SK-N-SH (cell line): Measurements from ENCODE around the gene BRD1. TPM values are rescaled to one million over a fixed set of nuclear protein-coding genes. Genes with fewer than 3 reads are reported as not detected.

ENCODE experiments used
- CTCF ChIA-PET: fragments of 300-600, 350-600 bp; formaldehyde crosslinking; extraction: SDS; loops from one replicate; lab custom pipeline; 2021; lab: Yijun Ruan, JAX
- POLR2A ChIA-PET: fragments of 350-600 bp; sonication (Branson Sonifier 250); formaldehyde crosslinking; extraction: SDS; loops from one replicate; lab custom pipeline; 2020; ENCODE audit warnings: antibody characterized with exemption, inconsistent platforms; lab: Yijun Ruan, JAX
- DNase-seq: peaks from one replicate; pipeline ENCODE4 v3.0.0; 2012
- H2AFZ ChIP-seq: fragments of 200-600 bp; sonication (generic); 2 replicates; pipeline ENCODE4 v1.8.1; 2016; ENCODE audit warnings: antibody characterized with exemption, mild to moderate bottlenecking, low read depth
- H3F3A ChIP-seq: fragments of 200-600 bp; sonication (generic); replicated peaks from 2 replicates; pipeline ENCODE3; 2016; ENCODE audit warnings: antibody characterized with exemption, mild to moderate bottlenecking; ENCODE audit not compliant: insufficient read depth
- H3K27ac ChIP-seq, 2 experiments: fragments of 200-500 bp in 1 of 2; fragments of 200-600 bp in 1 of 2; sonication (Bioruptor generic) in 1 of 2; sonication (generic), shearing (Covaris generic) in 1 of 2; 2 replicates each; pipeline versions ENCODE4 v1.5.1 to v1.6.1; 2014 to 2016; ENCODE audit warnings: low read depth in 2 of 2, inconsistent platforms in 1 of 2, low read length in 1 of 2, mild to moderate bottlenecking in 1 of 2, mixed read lengths in 1 of 2
- H3K27me3 ChIP-seq: fragments of 200-600 bp; sonication (generic), shearing (Covaris generic); 2 replicates; pipeline ENCODE4 v1.6.1; 2016; ENCODE audit warnings: mixed run types; ENCODE audit not compliant: insufficient read depth
- H3K36me3 ChIP-seq, 2 experiments: fragments of 200-500 bp in 1 of 2; fragments of 200-600 bp in 1 of 2; sonication (Bioruptor generic) in 1 of 2; sonication (generic) in 1 of 2; replicated peaks in 1 of 2; 2 replicates each; pipeline versions ENCODE3 to v1.5.1; 2014 to 2016; ENCODE audit warnings: low read length in 1 of 2, mild to moderate bottlenecking in 1 of 2; ENCODE audit not compliant: insufficient read depth in 2 of 2, control insufficient read depth in 1 of 2
- H3K4me1 ChIP-seq, 2 experiments: fragments of 200-500 bp in 1 of 2; fragments of 200-600 bp in 1 of 2; sonication (Bioruptor generic) in 1 of 2; sonication (generic), shearing (Covaris generic) in 1 of 2; 2 replicates each; pipeline versions ENCODE4 v1.5.1 to v1.6.1; 2014 to 2016; ENCODE audit warnings: low read depth in 1 of 2, low read length in 1 of 2, mixed run types in 1 of 2; ENCODE audit not compliant: insufficient read depth in 2 of 2, control insufficient read depth in 1 of 2
- H3K4me2 ChIP-seq: fragments of 200-600 bp; sonication (generic), shearing (Covaris generic); 2 replicates; pipeline ENCODE4 v1.6.1; 2017; ENCODE audit warnings: mixed run types
- H3K4me3 ChIP-seq, 2 experiments: fragments of 200-500 bp in 1 of 2; fragments of 200-600 bp in 1 of 2; sonication (Bioruptor generic) in 1 of 2; sonication (generic), shearing (Covaris generic) in 1 of 2; 2 replicates each; pipeline versions ENCODE4 v1.5.1 to v1.8.1; 2014 to 2016; ENCODE audit warnings: low read depth in 2 of 2, inconsistent platforms in 1 of 2, low read length in 1 of 2, mild to moderate bottlenecking in 1 of 2, mixed read lengths in 1 of 2, moderate library complexity in 1 of 2
- H3K79me2 ChIP-seq: fragments of 200-600 bp; sonication (generic); 2 replicates; pipeline ENCODE4 v1.8.1; 2017; ENCODE audit warnings: mild to moderate bottlenecking; ENCODE audit not compliant: insufficient read depth
- H3K9ac ChIP-seq: fragments of 200-600 bp; sonication (generic); 2 replicates; pipeline ENCODE4 v1.6.1; 2017; ENCODE audit warnings: mixed run types
- H3K9me2 ChIP-seq: fragments of 200-600 bp; sonication (generic); 2 replicates; pipeline ENCODE4 v1.6.1; 2017; ENCODE audit warnings: mixed run types
- H3K9me3 ChIP-seq: fragments of 200-600 bp; sonication (generic); 2 replicates; pipeline ENCODE4 v1.6.1; 2017; ENCODE audit warnings: mixed run types, mild to moderate bottlenecking, moderate library complexity
- H4K20me1 ChIP-seq: fragments of 200-600 bp; sonication (generic); 2 replicates; pipeline ENCODE4 v1.6.1; 2017; ENCODE audit warnings: mild to moderate bottlenecking, mixed run types; ENCODE audit not compliant: insufficient read depth
- EP300 ChIP-seq, 2 experiments: IDR thresholded peaks; 2 replicates each; pipeline versions ENCODE4 v1.4.0 to v1.6.1; 2012; ENCODE audit warnings: borderline replicate concordance in 1 of 2, low read depth in 1 of 2, low read length in 1 of 2
- EZH2phosphoT487 ChIP-seq: fragments of 200-600 bp; sonication (generic); IDR thresholded peaks from 2 replicates; pipeline ENCODE4 v1.6.1; 2017; ENCODE audit warnings: low read depth, mixed run types, mild to moderate bottlenecking, antibody characterized with exemption, moderate library complexity, borderline replicate concordance
- FOXJ3 ChIP-seq: sonication (generic); formaldehyde crosslinking; IDR thresholded peaks from 2 replicates; pipeline ENCODE4 v1.5.1; 2020; ENCODE audit warnings: mild to moderate bottlenecking, missing genetic modification reagents
- FOXM1 ChIP-seq: IDR thresholded peaks from 2 replicates; pipeline ENCODE4 v1.4.0; 2012; ENCODE audit warnings: low read depth, mild to moderate bottlenecking
- GATA2 ChIP-seq: sonication (generic); formaldehyde crosslinking; IDR thresholded peaks from 2 replicates; pipeline ENCODE4 v1.5.0; 2020; ENCODE audit warnings: mild to moderate bottlenecking, missing genetic modification reagents
- JUND ChIP-seq: IDR thresholded peaks from 2 replicates; pipeline ENCODE4 v1.4.0; 2012
- MXI1 ChIP-seq: IDR thresholded peaks from 2 replicates; pipeline ENCODE4 v1.6.1; 2012; ENCODE audit warnings: mild to moderate bottlenecking, low read depth, low read length, improper control_type of control experiment
- POLR2AphosphoS5 ChIP-seq: IDR thresholded peaks from 2 replicates; pipeline ENCODE4 v1.6.1; 2012; ENCODE audit warnings: low read depth, low read length
- RAD21 ChIP-seq: IDR thresholded peaks from 2 replicates; pipeline ENCODE4 v1.6.1; 2012; ENCODE audit warnings: mild to moderate bottlenecking, low read length
- RCOR1 ChIP-seq: fragments of 150-350 bp; IDR thresholded peaks from 2 replicates; pipeline ENCODE4 v1.6.1; 2017; ENCODE audit warnings: antibody characterized with exemption, low read length
- RXRA ChIP-seq: IDR thresholded peaks from 2 replicates; pipeline ENCODE4 v1.4.0; 2012; ENCODE audit warnings: low read depth, mild to moderate bottlenecking, borderline replicate concordance
- SMC3 ChIP-seq: IDR thresholded peaks from 2 replicates; pipeline ENCODE4 v1.6.1; 2012; ENCODE audit warnings: low read depth, low read length, improper control_type of control experiment
- TCF12 ChIP-seq: IDR thresholded peaks from 2 replicates; pipeline ENCODE4 v1.4.0; 2012
- TEAD4 ChIP-seq: IDR thresholded peaks from 2 replicates; pipeline ENCODE4 v1.4.0; 2012; ENCODE audit warnings: mild to moderate bottlenecking, borderline replicate concordance; ENCODE audit not compliant: insufficient read depth
- WGBS: methylation state at CpG from one replicate; pipeline ENCODE4 v1.1.6; 2017; ENCODE audit warnings: low lambda C conversion rate; 5-methylcytosine and 5-hydroxymethylcytosine counted together
- polyA plus RNA-seq, 3 experiments: library from polyadenylated mRNA; depleted of rRNA; stranded (reverse); fragments of >200 nt; gene quantifications; 2 replicates each; pipeline ENCODE4 v1.2.3, GENCODE V29; 2012
- TF ChIP-seq, protein P1 (sequence below): fragments of 150-350 bp; IDR thresholded peaks from 2 replicates; pipeline ENCODE4 v1.6.1; 2016; ENCODE audit warnings: mild to moderate bottlenecking, low read depth, low read length
- TF ChIP-seq, protein P2 (sequence below): fragments of 200-600 bp; sonication (generic); IDR thresholded peaks from 2 replicates; pipeline ENCODE4 v1.6.1; 2017; ENCODE audit warnings: antibody characterized with exemption, mild to moderate bottlenecking, moderate library complexity
- TF ChIP-seq, protein P3 (sequence below): IDR thresholded peaks from 2 replicates; pipeline ENCODE4 v1.4.0; 2012; ENCODE audit warnings: low read depth
- TF ChIP-seq, protein P4 (sequence below): fragments of 150-350 bp; IDR thresholded peaks from 2 replicates; pipeline ENCODE4 v1.6.1; 2017; ENCODE audit warnings: antibody characterized with exemption, low read length, low read depth, borderline replicate concordance
- TF ChIP-seq, protein P5 (sequence below): IDR thresholded peaks from 2 replicates; pipeline ENCODE4 v1.4.0; 2012; ENCODE audit warnings: low read depth, borderline replicate concordance

Gene BRD1
- polyA plus RNA-seq, 1 of the 3 experiments (the other 2 are of a cell fraction) = 10.3 TPM

DNA sequence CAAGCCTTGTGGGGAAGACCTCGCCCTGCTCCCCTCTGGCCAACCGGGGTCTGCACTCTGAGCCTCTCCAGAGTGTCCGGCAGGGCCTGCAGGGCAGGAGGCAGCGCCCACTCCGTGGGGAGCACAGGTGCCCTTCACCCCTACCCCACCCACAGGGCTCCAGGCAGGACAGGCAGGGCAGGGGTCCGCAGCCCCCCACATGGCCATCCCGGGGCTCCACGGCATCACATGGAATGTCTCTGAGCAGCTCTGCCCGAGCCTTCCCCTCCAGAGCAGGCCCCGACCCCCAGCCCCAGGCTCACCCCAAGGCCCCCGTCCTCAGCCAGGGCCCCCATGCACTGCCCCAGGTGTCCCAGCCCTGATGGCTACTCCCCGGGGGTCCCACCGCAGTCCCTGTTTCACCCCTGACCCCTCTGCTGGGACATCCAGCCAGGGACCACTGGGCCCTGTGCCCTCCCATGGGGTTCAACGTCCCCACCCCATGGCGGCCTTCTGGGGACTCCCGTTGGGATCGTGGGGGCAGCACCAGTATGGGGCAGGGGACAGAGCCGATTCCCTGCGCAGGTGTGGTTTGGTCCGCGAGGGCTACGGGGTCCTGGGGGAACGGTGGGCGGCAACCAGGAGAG, 77.7 kb downstream of the BRD1 start:
- WGBS = 55% methylated on average over 14 of the region's 24 CpGs
- peaks cover 6% of the 10 kb centered on the region; the same call in 1 of the 2 replicates for H3K9me3 ChIP-seq
- CTCF ChIA-PET = interaction anchor here (1.5 kb wide), 1 partner anchor 17 kb away, joined by 3 read pairs; no protein-coding TSS in a partner anchor
- H3K9me2 ChIP-seq = no peaks in the 10 kb centered on the region
- no peaks in the 10 kb centered on the region for H3K36me3 ChIP-seq
- peak; percentile 28 for DNase-seq
- no peaks in the 10 kb centered on the region for H3K79me2 ChIP-seq
- H4K20me1 ChIP-seq = no peaks in the 10 kb centered on the region
- H3K4me3 ChIP-seq = no peak overlapping the region
- H2AFZ ChIP-seq = no peak overlapping the region
- TF ChIP-seq, protein P1, sequence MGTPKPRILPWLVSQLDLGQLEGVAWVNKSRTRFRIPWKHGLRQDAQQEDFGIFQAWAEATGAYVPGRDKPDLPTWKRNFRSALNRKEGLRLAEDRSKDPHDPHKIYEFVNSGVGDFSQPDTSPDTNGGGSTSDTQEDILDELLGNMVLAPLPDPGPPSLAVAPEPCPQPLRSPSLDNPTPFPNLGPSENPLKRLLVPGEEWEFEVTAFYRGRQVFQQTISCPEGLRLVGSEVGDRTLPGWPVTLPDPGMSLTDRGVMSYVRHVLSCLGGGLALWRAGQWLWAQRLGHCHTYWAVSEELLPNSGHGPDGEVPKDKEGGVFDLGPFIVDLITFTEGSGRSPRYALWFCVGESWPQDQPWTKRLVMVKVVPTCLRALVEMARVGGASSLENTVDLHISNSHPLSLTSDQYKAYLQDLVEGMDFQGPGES = no peak
- TF ChIP-seq FOXM1 = no peak
- TF ChIP-seq, all 33 proteins: peak for 0
- Histone ChIP-seq H3K4me1 (peaks cover 0 to 28% of the 10 kb centered on the region in 2 experiments; a peak in 1 of 4 replicates), H3K9ac (no peak overlapping the region), H3K27me3 (no peaks in the 10 kb centered on the region), H3K27ac (no peak overlapping the region), H3F3A (no peaks in the 10 kb centered on the region), H3K4me2 (no peak overlapping the region)
- POLR2A ChIA-PET = no interaction called here

DNA sequence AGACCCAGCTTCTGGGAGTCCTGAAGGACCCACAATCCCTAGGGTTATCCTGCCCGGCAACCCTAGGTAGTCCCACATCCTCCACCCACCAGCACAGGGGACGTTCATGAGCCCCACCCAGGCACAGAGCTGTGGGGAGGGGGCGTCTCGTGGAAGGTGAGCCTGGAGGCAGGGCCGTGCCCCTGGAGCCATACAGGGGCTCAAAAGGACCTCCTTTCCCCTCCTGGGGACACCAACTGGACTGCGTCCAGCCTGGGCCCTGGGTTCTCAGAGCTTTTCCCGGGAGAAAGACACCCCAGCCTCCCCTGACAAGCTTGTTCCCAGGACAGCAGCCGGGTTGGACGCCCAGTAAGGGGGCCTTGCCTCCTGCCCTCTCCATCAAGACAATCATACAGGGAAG, 78.4 kb downstream of the BRD1 start:
- H3K79me2 ChIP-seq = no peaks in the 10 kb centered on the region
- H3K27me3 ChIP-seq = no peaks in the 10 kb centered on the region
- peaks cover 6% of the 10 kb centered on the region; the same call in 1 of the 2 replicates for H3K9me3 ChIP-seq
- peaks cover 0 to 21% of the 10 kb centered on the region in 2 experiments; a peak in 1 of 4 replicates for H3K4me1 ChIP-seq
- H3K36me3 ChIP-seq = no peaks in the 10 kb centered on the region
- H3F3A ChIP-seq = no peaks in the 10 kb centered on the region
- no peak overlapping the region for H3K27ac ChIP-seq
- H3K4me2 ChIP-seq = no peak overlapping the region
- no peaks in the 10 kb centered on the region for H3K9me2 ChIP-seq
- no peaks in the 10 kb centered on the region for H4K20me1 ChIP-seq
- H3K9ac ChIP-seq = no peak overlapping the region
- H2AFZ ChIP-seq = no peak overlapping the region
- no peak overlapping the region for H3K4me3 ChIP-seq
- ChIA-PET CTCF (interaction anchor here (1.5 kb wide), 1 partner anchor 18 kb away, joined by 3 read pairs; no protein-coding TSS in a partner anchor), POLR2A (no interaction called here)
- DNase-seq = peak; percentile 24
- WGBS = 34% methylated on average over 5 of the region's 9 CpGs
- TF ChIP-seq EP300 (IDR thresholded peaks at IDR 0.05; ENCODE audit: borderline replicate concordance in 1 of 2, low read depth in 1 of 2, low read length in 1 of 2) = no peak
- no peak for TF ChIP-seq FOXJ3 (CRISPR knock-in tag)
- TF ChIP-seq RAD21 = no peak
- TF ChIP-seq, protein P2, sequence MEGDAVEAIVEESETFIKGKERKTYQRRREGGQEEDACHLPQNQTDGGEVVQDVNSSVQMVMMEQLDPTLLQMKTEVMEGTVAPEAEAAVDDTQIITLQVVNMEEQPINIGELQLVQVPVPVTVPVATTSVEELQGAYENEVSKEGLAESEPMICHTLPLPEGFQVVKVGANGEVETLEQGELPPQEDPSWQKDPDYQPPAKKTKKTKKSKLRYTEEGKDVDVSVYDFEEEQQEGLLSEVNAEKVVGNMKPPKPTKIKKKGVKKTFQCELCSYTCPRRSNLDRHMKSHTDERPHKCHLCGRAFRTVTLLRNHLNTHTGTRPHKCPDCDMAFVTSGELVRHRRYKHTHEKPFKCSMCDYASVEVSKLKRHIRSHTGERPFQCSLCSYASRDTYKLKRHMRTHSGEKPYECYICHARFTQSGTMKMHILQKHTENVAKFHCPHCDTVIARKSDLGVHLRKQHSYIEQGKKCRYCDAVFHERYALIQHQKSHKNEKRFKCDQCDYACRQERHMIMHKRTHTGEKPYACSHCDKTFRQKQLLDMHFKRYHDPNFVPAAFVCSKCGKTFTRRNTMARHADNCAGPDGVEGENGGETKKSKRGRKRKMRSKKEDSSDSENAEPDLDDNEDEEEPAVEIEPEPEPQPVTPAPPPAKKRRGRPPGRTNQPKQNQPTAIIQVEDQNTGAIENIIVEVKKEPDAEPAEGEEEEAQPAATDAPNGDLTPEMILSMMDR = no peak
- no peak for TF ChIP-seq TCF12
- TF ChIP-seq GATA2 = no peak
- no peak for TF ChIP-seq SMC3
- TF ChIP-seq, protein P3, sequence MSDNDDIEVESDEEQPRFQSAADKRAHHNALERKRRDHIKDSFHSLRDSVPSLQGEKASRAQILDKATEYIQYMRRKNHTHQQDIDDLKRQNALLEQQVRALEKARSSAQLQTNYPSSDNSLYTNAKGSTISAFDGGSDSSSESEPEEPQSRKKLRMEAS = no peak
- TF ChIP-seq JUND = no peak
- no peak for TF ChIP-seq EZH2phosphoT487
- TF ChIP-seq, protein P4, sequence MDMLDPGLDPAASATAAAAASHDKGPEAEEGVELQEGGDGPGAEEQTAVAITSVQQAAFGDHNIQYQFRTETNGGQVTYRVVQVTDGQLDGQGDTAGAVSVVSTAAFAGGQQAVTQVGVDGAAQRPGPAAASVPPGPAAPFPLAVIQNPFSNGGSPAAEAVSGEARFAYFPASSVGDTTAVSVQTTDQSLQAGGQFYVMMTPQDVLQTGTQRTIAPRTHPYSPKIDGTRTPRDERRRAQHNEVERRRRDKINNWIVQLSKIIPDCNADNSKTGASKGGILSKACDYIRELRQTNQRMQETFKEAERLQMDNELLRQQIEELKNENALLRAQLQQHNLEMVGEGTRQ = no peak
- TF ChIP-seq MXI1 = no peak
- TF ChIP-seq POLR2AphosphoS5 = no peak
- TF ChIP-seq RCOR1 = no peak
- TF ChIP-seq, protein P5, sequence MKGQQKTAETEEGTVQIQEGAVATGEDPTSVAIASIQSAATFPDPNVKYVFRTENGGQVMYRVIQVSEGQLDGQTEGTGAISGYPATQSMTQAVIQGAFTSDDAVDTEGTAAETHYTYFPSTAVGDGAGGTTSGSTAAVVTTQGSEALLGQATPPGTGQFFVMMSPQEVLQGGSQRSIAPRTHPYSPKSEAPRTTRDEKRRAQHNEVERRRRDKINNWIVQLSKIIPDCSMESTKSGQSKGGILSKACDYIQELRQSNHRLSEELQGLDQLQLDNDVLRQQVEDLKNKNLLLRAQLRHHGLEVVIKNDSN = no peak
- TF ChIP-seq TEAD4 = no peak
- TF ChIP-seq RXRA = no peak
